DND-41 (cell line): Measurements from ENCODE around the gene CPNE4.

Experiments
- EZH2 ChIP-seq: IDR thresholded peaks from 3 replicates; pipeline ENCODE4 v1.6.1; 2012; ENCODE audit warnings: borderline replicate concordance, low read depth, mild to moderate bottlenecking, moderate library complexity, low read length, inconsistent platforms; ENCODE audit not compliant: severe bottlenecking
- TF ChIP-seq, protein P1 (sequence below): IDR thresholded peaks from 2 replicates; pipeline ENCODE4 v1.5.1; 2012; ENCODE audit warnings: borderline replicate concordance, low read length, moderate library complexity, mild to moderate bottlenecking; ENCODE audit not compliant: poor library complexity, severe bottlenecking; ENCODE audit errors: extremely low read depth

DNA sequence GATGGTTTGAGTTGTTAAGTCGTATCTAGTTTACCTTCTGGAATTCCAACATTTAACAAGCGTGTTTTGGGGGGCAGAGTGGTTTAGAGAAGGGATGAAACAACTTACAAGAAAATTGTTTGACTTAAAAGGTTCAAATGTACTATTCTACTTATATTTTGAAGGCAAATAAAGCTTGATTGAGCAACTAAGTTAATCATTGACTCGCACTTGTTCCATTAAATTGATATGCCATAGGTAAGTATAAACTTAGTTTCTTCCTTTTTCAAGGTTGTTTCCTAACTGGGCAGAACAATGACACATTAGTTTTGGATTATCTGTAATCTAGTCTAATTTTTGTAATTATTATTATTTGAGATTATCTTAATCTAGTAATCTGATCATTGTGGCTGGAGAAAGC, 48.3 kb upstream of the CPNE4 start:
- TF ChIP-seq, protein P1, sequence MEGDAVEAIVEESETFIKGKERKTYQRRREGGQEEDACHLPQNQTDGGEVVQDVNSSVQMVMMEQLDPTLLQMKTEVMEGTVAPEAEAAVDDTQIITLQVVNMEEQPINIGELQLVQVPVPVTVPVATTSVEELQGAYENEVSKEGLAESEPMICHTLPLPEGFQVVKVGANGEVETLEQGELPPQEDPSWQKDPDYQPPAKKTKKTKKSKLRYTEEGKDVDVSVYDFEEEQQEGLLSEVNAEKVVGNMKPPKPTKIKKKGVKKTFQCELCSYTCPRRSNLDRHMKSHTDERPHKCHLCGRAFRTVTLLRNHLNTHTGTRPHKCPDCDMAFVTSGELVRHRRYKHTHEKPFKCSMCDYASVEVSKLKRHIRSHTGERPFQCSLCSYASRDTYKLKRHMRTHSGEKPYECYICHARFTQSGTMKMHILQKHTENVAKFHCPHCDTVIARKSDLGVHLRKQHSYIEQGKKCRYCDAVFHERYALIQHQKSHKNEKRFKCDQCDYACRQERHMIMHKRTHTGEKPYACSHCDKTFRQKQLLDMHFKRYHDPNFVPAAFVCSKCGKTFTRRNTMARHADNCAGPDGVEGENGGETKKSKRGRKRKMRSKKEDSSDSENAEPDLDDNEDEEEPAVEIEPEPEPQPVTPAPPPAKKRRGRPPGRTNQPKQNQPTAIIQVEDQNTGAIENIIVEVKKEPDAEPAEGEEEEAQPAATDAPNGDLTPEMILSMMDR: no peak
- no peak for TF ChIP-seq EZH2
